Neural progenitor cell (in vitro differentiated cells): ENCODE results near the gene EPHB6. TPM values are rescaled to one million over a fixed set of nuclear protein-coding genes. Genes with fewer than 3 reads are reported as not detected.

Experiments used
- DNase-seq: peaks from one replicate; pipeline ENCODE4 v3.0.0-alpha.2; 2016; ENCODE audit warnings: low spot score
- H2AFZ ChIP-seq: fragments of 200-600 bp; sonication (generic); replicated peaks from 2 replicates; pipeline ENCODE4 v1.6.1; 2016; ENCODE audit warnings: antibody characterized with exemption
- H3F3A ChIP-seq: fragments of 200-600 bp; sonication (generic); 2 replicates; pipeline ENCODE4 v1.6.1; 2016; ENCODE audit warnings: antibody characterized with exemption, low read depth
- H3K27ac ChIP-seq: fragments of 200-600 bp; sonication (generic); 2 replicates; pipeline ENCODE4 v1.5.1; 2016; ENCODE audit warnings: mild to moderate bottlenecking
- H3K27me3 ChIP-seq: fragments of 200-600 bp; sonication (generic); 2 replicates; pipeline ENCODE4 v1.6.1; 2016; ENCODE audit warnings: mild to moderate bottlenecking, moderate library complexity
- H3K36me3 ChIP-seq: fragments of 200-600 bp; sonication (generic); 2 replicates; pipeline ENCODE4 v1.5.1; 2016
- H3K4me1 ChIP-seq: fragments of 200-600 bp; sonication (generic); 2 replicates; pipeline ENCODE4 v1.6.1; 2016; ENCODE audit warnings: mixed run types
- H3K4me2 ChIP-seq: fragments of 200-600 bp; sonication (generic); 2 replicates; pipeline ENCODE4 v1.6.1; 2016
- H3K4me3 ChIP-seq: fragments of 200-600 bp; sonication (generic); 2 replicates; pipeline ENCODE4 v1.5.1; 2016
- H3K79me2 ChIP-seq: fragments of 200-600 bp; sonication (generic); 2 replicates; pipeline ENCODE4 v1.6.1; 2016; ENCODE audit warnings: low read depth
- H3K9ac ChIP-seq: fragments of 200-600 bp; sonication (generic); 2 replicates; pipeline ENCODE4 v1.6.1; 2016
- H3K9me3 ChIP-seq: fragments of 200-600 bp; sonication (generic); 2 replicates; pipeline ENCODE4 v1.5.1; 2016; ENCODE audit warnings: low read depth
- H4K20me1 ChIP-seq: fragments of 200-600 bp; sonication (generic); 2 replicates; pipeline ENCODE4 v1.6.1; 2016; ENCODE audit warnings: low read depth
- H3K27ac Mint-ChIP-seq: 3 replicates; pipeline ENCODE4 v1.8.0; 2021; ENCODE audit warnings: mixed read lengths
- H3K27me3 Mint-ChIP-seq: 2 replicates; pipeline ENCODE4 v1.8.0; 2022; ENCODE audit warnings: low read depth, mild to moderate bottlenecking, inconsistent platforms, moderate library complexity, mixed read lengths; ENCODE audit not compliant: insufficient read depth
- H3K36me3 Mint-ChIP-seq: 3 replicates; pipeline ENCODE4 v1.8.0; 2021; ENCODE audit warnings: mixed read lengths
- H3K4me1 Mint-ChIP-seq: 3 replicates; pipeline ENCODE4 v1.8.0; 2021; ENCODE audit warnings: mixed read lengths
- H3K4me3 Mint-ChIP-seq: 3 replicates; pipeline ENCODE4 v1.8.0; 2021; ENCODE audit warnings: mild to moderate bottlenecking, moderate library complexity, mixed read lengths
- H3K9me3 Mint-ChIP-seq: 3 replicates; pipeline ENCODE4 v1.8.0; 2020; ENCODE audit warnings: mixed read lengths
- EZH2 ChIP-seq: fragments of 200-600 bp; sonication (generic); IDR thresholded peaks from 2 replicates; pipeline ENCODE4 v1.6.1; 2017; ENCODE audit warnings: antibody characterized with exemption, mild to moderate bottlenecking, moderate library complexity
- EZH2phosphoT487 ChIP-seq: fragments of 200-600 bp; sonication (generic); IDR thresholded peaks from 2 replicates; pipeline ENCODE4 v1.6.1; 2017; ENCODE audit warnings: antibody characterized with exemption
- total RNA-seq: library from RNA; depleted of rRNA; stranded (reverse); fragments of >200 nt; gene quantifications from 2 replicates; pipeline ENCODE4 v1.2.3, GENCODE V29; 2015; ENCODE audit warnings: low replicate concordance
- TF ChIP-seq, protein P1 (sequence below): fragments of 200-600 bp; sonication (generic); IDR thresholded peaks from 2 replicates; pipeline ENCODE4 v1.5.1; 2017; ENCODE audit warnings: antibody characterized with exemption, mild to moderate bottlenecking

EPHB6 gene
- total RNA-seq, 1 donor from 2014 or later: 4.8 TPM

DNA sequence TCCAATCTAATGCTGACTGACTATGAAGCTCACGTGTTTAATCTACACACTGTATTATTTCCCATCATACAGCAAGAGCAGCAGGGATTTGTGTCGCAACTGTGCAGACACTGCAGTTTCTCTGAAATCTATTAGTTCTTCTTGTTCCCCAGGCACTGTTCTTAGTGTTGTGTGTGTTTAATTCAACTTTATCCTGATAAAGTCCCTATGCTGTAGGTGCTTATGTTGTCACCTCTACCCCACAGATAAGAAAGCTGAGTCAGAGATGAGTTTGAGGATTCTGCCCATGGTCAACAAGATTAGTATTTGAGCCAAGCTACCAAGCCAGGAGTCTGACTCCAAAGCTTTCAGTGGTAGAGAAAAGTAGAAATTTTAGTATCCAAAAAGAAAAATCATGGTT lies 22.5 kb upstream of the EPHB6 start:
- no peak overlapping the region for H3K4me2 ChIP-seq
- H3K9me3 ChIP-seq: no peaks in the 10 kb centered on the region
- no peak overlapping the region for H2AFZ ChIP-seq
- Mint-ChIP-seq H3K27me3 (no peaks in the 10 kb centered on the region), H3K4me1 (peaks cover 7% of the 10 kb centered on the region), H3K27ac (no peak overlapping the region), H3K9me3 (no peaks in the 10 kb centered on the region), H3K36me3 (no peaks in the 10 kb centered on the region), H3K4me3 (no peak overlapping the region)
- TF ChIP-seq EZH2 (no peak), EZH2phosphoT487 (no peak)
- TF ChIP-seq, protein P1, sequence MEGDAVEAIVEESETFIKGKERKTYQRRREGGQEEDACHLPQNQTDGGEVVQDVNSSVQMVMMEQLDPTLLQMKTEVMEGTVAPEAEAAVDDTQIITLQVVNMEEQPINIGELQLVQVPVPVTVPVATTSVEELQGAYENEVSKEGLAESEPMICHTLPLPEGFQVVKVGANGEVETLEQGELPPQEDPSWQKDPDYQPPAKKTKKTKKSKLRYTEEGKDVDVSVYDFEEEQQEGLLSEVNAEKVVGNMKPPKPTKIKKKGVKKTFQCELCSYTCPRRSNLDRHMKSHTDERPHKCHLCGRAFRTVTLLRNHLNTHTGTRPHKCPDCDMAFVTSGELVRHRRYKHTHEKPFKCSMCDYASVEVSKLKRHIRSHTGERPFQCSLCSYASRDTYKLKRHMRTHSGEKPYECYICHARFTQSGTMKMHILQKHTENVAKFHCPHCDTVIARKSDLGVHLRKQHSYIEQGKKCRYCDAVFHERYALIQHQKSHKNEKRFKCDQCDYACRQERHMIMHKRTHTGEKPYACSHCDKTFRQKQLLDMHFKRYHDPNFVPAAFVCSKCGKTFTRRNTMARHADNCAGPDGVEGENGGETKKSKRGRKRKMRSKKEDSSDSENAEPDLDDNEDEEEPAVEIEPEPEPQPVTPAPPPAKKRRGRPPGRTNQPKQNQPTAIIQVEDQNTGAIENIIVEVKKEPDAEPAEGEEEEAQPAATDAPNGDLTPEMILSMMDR: no peak
- H3K4me3 ChIP-seq: no peak overlapping the region
- H3K9ac ChIP-seq: no peak overlapping the region
- H3F3A ChIP-seq: no peaks in the 10 kb centered on the region
- H3K27me3 ChIP-seq: no peaks in the 10 kb centered on the region
- H3K36me3 ChIP-seq: no peaks in the 10 kb centered on the region
- no peak for DNase-seq
- H3K79me2 ChIP-seq: no peaks in the 10 kb centered on the region
- no peak overlapping the region for H3K27ac ChIP-seq
- no peaks in the 10 kb centered on the region for H4K20me1 ChIP-seq
- H3K4me1 ChIP-seq: no peaks in the 10 kb centered on the region

DNA sequence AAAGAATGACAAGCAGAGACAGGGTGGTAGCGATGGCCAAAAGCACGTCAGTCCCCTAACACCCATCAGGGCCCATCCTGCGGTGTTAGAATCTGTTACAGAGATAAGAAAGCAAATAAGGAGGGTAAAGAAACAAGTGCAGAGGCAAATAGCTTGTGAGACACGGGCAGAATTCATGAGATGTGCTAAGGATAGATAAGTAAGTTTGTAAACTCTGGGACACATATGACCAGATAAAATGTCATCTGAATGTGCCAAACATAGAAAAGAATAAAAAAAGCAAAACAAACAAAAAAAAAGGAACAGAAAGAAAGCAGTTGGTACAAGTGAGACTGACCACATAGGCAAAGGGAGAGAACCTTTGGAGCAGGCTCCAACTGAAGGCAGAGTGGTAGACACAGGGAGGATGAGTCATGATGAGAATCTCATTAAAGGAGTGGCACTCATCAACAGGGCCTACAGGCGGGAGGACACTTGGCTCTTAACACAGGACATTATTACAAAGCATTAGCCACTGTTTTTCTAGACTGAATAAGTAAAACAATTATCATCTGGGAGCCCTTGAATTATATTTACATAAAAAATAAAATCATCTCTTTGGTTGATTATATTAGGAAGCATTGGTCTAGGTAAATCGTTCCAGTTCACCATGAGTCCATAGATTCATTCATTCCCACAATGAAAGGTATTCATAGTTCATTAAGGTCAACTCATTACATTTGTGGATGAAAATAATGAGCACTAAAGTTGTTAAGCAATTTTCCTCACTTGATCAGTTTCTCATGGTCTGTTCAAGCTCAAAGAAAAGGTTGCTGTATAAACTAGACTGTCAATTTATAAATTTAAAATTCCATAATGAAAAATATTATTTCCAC lies 21.5 kb upstream of the EPHB6 start:
- Mint-ChIP-seq H3K36me3 (no peaks in the 10 kb centered on the region), H3K4me1 (peaks cover 7% of the 10 kb centered on the region), H3K4me3 (no peak overlapping the region), H3K9me3 (no peaks in the 10 kb centered on the region), H3K27me3 (no peaks in the 10 kb centered on the region), H3K27ac (no peak overlapping the region)
- H3K4me3 ChIP-seq: no peak overlapping the region
- H3K9me3 ChIP-seq: no peaks in the 10 kb centered on the region
- no peaks in the 10 kb centered on the region for H3K4me1 ChIP-seq
- no peaks in the 10 kb centered on the region for H3F3A ChIP-seq
- no peak overlapping the region for H3K27ac ChIP-seq
- DNase-seq: no peak
- TF ChIP-seq, protein P1: no peak
- TF ChIP-seq EZH2 (no peak), EZH2phosphoT487 (no peak)
- no peaks in the 10 kb centered on the region for H3K36me3 ChIP-seq
- no peak overlapping the region for H3K9ac ChIP-seq
- no peaks in the 10 kb centered on the region for H3K79me2 ChIP-seq
- H4K20me1 ChIP-seq: no peaks in the 10 kb centered on the region
- no peaks in the 10 kb centered on the region for H3K27me3 ChIP-seq
- H3K4me2 ChIP-seq: no peak overlapping the region
- H2AFZ ChIP-seq: no peak overlapping the region

DNA sequence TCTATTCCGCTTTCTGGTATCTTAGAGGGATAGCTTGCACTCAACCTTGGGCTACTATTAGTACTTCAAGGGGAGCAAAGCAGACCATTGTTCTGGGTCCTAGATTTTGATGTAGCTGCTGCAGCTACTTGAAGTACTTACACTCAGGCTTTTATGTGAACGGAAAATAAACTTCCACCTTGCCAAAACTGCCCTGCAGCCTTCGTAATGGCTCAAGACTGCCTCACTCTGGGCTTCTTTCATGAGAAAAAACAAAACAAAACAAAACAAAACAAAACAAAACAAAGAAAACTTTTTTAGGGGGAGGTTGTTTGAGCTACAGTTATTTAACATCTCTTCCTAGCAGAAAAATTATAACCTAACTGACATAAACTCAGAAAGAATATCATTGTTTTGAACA lies 19.4 kb upstream of the EPHB6 start:
- no peaks in the 10 kb centered on the region for H4K20me1 ChIP-seq
- no peaks in the 10 kb centered on the region for H3K4me1 ChIP-seq
- H3K27ac ChIP-seq: no peak overlapping the region
- H3K9me3 ChIP-seq: no peaks in the 10 kb centered on the region
- H3K27ac Mint-ChIP-seq: no peak overlapping the region
- no peaks in the 10 kb centered on the region for H3K36me3 Mint-ChIP-seq
- peaks cover 7% of the 10 kb centered on the region for H3K4me1 Mint-ChIP-seq
- no peaks in the 10 kb centered on the region for H3K27me3 ChIP-seq
- H3K9ac ChIP-seq: no peak overlapping the region
- no peak overlapping the region for H2AFZ ChIP-seq
- TF ChIP-seq EZH2 (no peak), EZH2phosphoT487 (no peak)
- TF ChIP-seq, protein P1: no peak
- no peaks in the 10 kb centered on the region for H3K9me3 Mint-ChIP-seq
- no peaks in the 10 kb centered on the region for H3K36me3 ChIP-seq
- no peak overlapping the region for H3K4me3 Mint-ChIP-seq
- H3K79me2 ChIP-seq: no peaks in the 10 kb centered on the region
- no peak overlapping the region for H3K4me3 ChIP-seq
- no peak for DNase-seq
- H3K4me2 ChIP-seq: no peak overlapping the region
- H3K27me3 Mint-ChIP-seq: no peaks in the 10 kb centered on the region
- H3F3A ChIP-seq: no peaks in the 10 kb centered on the region
